GM18868 (cell line): ENCODE measurements around the gene GAS6.
"Not testable (repeated sequence)": the region's sequence is repeated elsewhere in the genome, so short reads cannot be mapped to it uniquely, and the experiment has no call there.

Experiments
- ATAC-seq: cut with Tn5 transposase; IDR thresholded peaks from one replicate; pipeline ENCODE4 v1.9.1; 2021; ENCODE audit warnings: mild to moderate bottlenecking, moderate library complexity; ENCODE audit not compliant: unreplicated experiment

Gene GAS6

GRCh38 chr13:113874177-113874576, 10.3 kb upstream of the GAS6 start:
- ATAC-seq, result no peak

GRCh38 chr13:113869263-113869662, 5.4 kb upstream of the GAS6 start:
- no peak for ATAC-seq

GRCh38 chr13:113867913-113868312, 4.0 kb upstream of the GAS6 start:
- not testable (repeated sequence) for ATAC-seq

GRCh38 chr13:113865427-113865826, 1.6 kb upstream of the GAS6 start:
- ATAC-seq, result no peak

- ATAC-seq, result no peak
Observed at GRCh38 chr13:113864273-113864890, 506 bp upstream of the GAS6 start.

DNA sequence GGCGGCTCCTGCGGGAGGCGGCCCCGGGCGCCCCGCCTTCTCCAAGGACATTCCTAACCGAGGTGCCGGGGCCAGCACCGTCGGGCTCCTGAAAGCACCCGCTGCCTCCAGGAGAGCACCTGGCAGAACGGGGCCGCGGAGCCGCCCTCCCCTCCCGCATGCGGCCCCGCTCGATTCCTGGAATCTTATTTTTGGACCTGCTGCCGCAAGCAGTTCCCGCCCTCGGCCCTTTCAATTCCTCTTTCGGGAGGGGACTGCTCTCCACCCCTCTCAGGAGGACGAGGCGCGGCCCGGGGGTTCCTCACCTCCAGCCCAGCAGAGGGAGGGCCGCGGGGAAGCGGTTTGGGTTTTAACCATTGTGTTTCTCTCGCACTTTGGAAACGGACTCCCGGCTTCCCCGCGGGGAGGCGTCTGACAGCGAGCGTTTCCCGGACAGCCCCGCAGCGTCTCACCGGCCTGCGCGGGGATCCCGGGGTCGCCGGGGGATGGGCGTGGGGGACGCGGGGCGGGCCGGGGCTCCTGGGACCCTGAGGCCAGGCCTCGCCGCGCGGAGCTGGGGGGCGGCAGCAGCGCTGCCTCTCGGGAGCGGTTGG, 849 bp downstream of the GAS6 start:
- no peak for ATAC-seq

- ATAC-seq, result no peak
Observed at GRCh38 chr13:113862191-113862930, 1.5 kb downstream of the GAS6 start.

- ATAC-seq, result no peak
Observed at GRCh38 chr13:113861433-113862030, 2.3 kb downstream of the GAS6 start.

DNA sequence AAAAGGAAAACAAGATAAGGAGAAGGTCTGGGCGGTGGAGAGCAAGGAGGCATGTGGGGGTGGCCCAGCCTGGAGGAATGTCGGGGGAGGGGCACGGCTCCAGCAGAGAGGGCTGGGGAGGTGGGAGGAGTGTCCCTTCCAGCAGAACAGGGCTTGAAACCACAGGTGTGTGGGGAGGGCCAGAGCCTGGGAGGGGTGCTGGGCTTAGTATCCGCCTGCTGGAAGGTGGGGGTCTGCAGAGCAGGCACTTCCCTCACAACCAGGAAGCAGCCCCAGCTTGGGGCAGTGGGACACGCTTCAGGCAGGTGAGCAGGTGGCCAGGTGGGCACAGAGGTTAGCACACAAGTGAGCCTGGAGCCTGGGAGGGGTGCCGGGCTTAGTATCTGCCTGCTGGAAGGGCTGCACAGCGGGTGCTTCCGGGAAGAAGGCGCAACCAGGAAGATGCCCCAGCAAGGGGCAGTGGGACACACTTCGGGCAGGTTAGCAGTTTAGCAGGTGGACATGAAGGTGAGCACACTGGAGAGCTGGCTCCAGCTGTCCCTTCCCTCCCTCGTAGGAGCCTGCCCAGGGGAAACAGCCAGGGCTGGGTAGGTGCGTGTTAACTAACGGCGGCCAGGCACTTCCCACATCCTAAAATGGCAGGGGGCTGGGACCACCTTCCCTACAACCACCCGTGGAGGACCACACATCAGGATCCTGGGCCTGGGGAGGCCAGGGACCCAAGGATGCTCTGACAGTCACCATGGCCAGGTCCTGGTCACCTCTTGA, 3.0 kb downstream of the GAS6 start:
- no peak for ATAC-seq

- ATAC-seq, result no peak
Observed at GRCh38 chr13:113860051-113860664, 3.7 kb downstream of the GAS6 start.

DNA sequence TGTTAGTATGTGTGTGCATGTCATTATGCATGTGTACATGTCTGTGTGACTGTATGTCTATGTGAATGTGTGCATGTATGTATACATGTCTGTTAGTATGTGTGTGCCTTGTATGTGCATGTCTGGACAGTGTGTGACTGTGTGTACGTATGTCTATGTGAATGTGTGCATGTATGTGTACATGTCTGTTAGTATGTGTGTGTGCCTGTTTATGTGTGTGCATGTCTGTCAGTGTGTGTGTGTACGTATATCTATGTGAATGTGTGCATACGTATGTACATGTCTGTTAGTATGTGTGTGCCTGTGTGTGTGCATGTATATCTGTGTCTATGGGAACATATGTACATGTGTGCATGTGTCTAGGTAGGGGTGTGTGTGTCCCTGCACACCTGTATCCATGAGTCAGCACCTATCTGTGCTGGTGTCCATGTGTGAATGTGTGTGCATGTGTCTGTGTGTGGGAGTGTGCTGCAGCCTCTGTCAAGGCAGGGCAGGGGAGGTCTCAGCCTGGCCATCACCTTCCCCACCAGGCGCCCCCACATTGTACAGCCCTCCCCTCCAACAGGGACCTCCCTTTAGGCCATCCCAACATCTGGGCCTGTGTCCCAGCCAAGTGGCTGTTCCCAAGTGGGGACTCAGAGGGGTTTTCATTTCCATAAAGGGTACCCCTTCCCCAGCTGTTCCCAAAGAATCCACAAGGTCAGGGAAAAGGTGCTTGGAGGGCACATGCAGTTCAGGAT, 4.4 kb downstream of the GAS6 start:
- ATAC-seq, result no peak

GRCh38 chr13:113857531-113858195, 6.2 kb downstream of the GAS6 start:
- ATAC-seq, result no peak

GRCh38 chr13:113856716-113857065, 7.2 kb downstream of the GAS6 start:
- ATAC-seq, result no peak

- no peak for ATAC-seq
Observed at GRCh38 chr13:113855931-113856715, 7.8 kb downstream of the GAS6 start.

GRCh38 chr13:113855012-113855921, 8.6 kb downstream of the GAS6 start:
- no peak for ATAC-seq

GRCh38 chr13:113854238-113855011, 9.5 kb downstream of the GAS6 start:
- ATAC-seq, result no peak
